Chondrocyte (in vitro differentiated cells): ENCODE data around the gene CEP97. TPM values are rescaled to one million over a fixed set of nuclear protein-coding genes. Genes with fewer than 3 reads are reported as not detected.
"Not testable (repeated sequence)": the region's sequence is repeated elsewhere in the genome, so short reads cannot be mapped to it uniquely, and the experiment has no call there.

ENCODE experiments used
- DNase-seq: peaks from one replicate; pipeline ENCODE4 v3.0.0; 2021; ENCODE audit warnings: mixed read lengths, low spot score
- H3K27ac Mint-ChIP-seq: one replicate; pipeline ENCODE4 v1.8.0; 2021; ENCODE audit warnings: mild to moderate bottlenecking, moderate library complexity, mixed read lengths; ENCODE audit not compliant: unreplicated experiment
- H3K27me3 Mint-ChIP-seq: 2 replicates; pipeline ENCODE4 v1.8.0; 2021; ENCODE audit warnings: low read depth, mixed read lengths
- H3K36me3 Mint-ChIP-seq: 2 replicates; pipeline ENCODE4 v1.8.0; 2021; ENCODE audit warnings: low read depth, mixed read lengths
- H3K4me1 Mint-ChIP-seq: 2 replicates; pipeline ENCODE4 v1.8.0; 2021; ENCODE audit warnings: low read depth, mild to moderate bottlenecking, mixed read lengths
- H3K4me3 Mint-ChIP-seq: one replicate; pipeline ENCODE4 v1.8.0; 2021; ENCODE audit warnings: mild to moderate bottlenecking, moderate library complexity, mixed read lengths; ENCODE audit not compliant: unreplicated experiment
- H3K9me3 Mint-ChIP-seq: 2 replicates; pipeline ENCODE4 v1.8.0; 2021; ENCODE audit warnings: low read depth, mixed read lengths
- CTCF ChIP-seq: fragments of 200-600 bp; sonication (generic); IDR thresholded peaks from 2 replicates; pipeline ENCODE4 v1.5.0; 2021; ENCODE audit warnings: antibody characterized with exemption, mild to moderate bottlenecking, moderate library complexity
- total RNA-seq: library from RNA; stranded (reverse); gene quantifications from 3 replicates; pipeline ENCODE4 v1.2.1, GENCODE V29; 2021

The CEP97 gene
- total RNA-seq, 1 donor from 2014 or later = 11.8 TPM

DNA sequence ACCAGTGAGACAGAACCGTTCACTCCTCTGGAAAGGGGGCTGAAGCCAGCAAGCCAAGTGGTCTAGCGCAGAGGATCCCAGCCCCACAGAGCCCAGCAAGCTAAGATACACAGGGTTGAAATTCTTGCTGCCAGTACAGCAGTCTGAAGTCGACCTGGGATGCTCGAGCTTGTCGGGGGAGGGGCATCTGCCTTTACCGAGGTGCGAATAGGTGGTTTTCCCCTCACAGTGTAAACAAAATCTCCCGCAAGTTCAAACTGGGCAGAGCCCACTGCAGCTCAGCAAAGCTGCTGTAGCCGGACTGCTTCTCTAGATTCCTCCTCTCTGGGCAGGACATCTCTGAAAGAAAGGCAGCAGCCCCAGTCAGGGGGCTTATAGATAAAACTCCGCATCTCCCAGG, 11.4 kb downstream of the CEP97 start:
- no peak for DNase-seq
- H3K9me3 Mint-ChIP-seq = peaks cover 25% of the 10 kb centered on the region
- no peaks in the 10 kb centered on the region for H3K4me1 Mint-ChIP-seq
- no peak overlapping the region for H3K27ac Mint-ChIP-seq
- no peak overlapping the region for H3K4me3 Mint-ChIP-seq
- no peak for TF ChIP-seq CTCF
- H3K36me3 Mint-ChIP-seq = peaks cover 56% of the 10 kb centered on the region
- no peaks in the 10 kb centered on the region for H3K27me3 Mint-ChIP-seq

DNA sequence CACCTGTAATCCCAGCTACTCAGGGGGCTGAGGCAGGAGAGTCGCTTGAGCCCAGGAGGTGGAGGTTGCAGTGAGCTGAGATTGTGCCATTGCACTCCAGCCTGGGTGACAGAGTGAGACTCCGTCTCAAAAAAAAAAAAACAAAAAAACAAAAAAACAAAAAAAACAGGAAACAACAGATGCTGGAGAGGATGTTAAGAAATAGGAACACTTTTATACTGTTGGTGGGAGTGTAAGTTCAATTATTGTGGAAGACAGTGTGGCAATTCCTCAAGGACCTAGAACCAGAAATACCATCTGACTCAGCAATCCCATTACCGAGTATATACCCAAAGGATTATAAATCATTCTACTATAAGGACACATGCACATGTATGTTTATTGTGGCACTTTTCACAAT, 17.5 kb downstream of the CEP97 start:
- H3K27me3 Mint-ChIP-seq, H3K4me3 Mint-ChIP-seq, H3K27ac Mint-ChIP-seq, H3K4me1 Mint-ChIP-seq, DNase-seq: not testable (repeated sequence)
- Mint-ChIP-seq H3K36me3 (peaks cover 25% of the 10 kb centered on the region), H3K9me3 (peaks cover 22% of the 10 kb centered on the region)

- Mint-ChIP-seq H3K4me1 (no peaks in the 10 kb centered on the region), H3K36me3 (peaks cover 9% of the 10 kb centered on the region), H3K27me3 (no peaks in the 10 kb centered on the region), H3K27ac (no peak overlapping the region), H3K9me3 (no peaks in the 10 kb centered on the region), H3K4me3 (no peak overlapping the region)
- TF ChIP-seq CTCF = no peak
- no peak for DNase-seq
Observed at GRCh38 chr3:101744811-101745210, 20.4 kb downstream of the CEP97 start.

- not testable (repeated sequence) for H3K27ac Mint-ChIP-seq, H3K9me3 Mint-ChIP-seq, DNase-seq, H3K4me3 Mint-ChIP-seq, H3K4me1 Mint-ChIP-seq, H3K27me3 Mint-ChIP-seq
- peaks cover 12% of the 10 kb centered on the region for H3K36me3 Mint-ChIP-seq
Observed at GRCh38 chr3:101745934-101746333, 21.5 kb downstream of the CEP97 start.

DNA sequence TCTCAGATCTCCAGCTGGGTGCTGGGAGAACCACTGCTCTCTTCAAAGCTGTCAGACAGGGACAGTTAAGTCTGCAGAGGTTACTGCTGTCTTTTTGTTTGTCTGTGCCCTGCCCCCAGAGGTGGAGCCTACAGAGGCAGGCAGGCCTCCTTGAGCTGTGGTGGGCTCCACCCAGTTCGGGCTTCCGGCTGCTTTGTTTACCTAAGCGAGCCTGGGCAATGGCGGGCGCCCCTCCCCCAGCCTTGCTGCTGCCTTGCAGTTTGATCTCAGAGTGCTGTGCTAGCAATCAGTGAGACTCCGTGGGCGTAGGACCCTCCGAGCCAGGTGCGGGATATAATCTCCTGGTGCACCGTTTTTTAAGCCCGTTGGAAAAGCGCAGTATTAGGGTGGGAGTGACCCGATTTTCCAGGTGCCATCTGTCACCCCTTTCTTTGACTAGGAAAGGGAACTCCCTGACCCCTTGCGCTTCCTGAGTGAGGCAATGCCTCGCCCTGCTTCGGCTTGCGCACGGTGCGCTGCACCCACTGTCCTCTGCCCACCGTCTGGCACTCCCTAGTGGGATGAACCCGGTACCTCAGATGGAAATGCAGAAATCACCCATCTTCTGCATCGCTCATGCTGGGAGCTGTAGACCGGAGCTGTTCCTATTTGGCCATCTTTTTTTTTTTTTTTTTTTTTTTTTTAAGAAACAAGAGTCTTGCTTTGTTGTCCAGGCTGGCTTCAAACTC, 29.1 kb downstream of the CEP97 start:
- Mint-ChIP-seq H3K36me3 (peaks cover 33% of the 10 kb centered on the region), H3K9me3 (peaks cover 14% of the 10 kb centered on the region)
- H3K27me3 Mint-ChIP-seq, H3K4me1 Mint-ChIP-seq, DNase-seq, H3K4me3 Mint-ChIP-seq, H3K27ac Mint-ChIP-seq: not testable (repeated sequence)

DNA sequence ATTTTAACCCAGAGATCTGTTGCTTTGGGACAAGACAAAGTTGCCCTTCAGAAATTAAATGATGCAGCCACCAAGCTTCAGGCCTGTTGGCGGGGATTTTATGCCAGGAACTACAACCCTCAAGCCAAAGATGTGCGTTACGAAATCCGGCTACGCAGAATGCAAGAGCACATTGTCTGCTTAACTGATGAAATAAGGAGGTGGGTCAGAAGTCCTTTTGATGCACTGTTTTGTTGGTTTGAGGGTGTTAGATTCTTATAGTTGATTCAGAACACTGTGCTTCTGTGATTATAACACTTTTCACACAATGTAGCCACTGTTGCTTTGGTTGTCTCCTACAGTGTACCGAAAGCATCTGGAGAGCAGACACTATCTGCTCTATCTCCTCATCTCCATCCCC, 33.8 kb downstream of the CEP97 start:
- H3K27me3 Mint-ChIP-seq = no peaks in the 10 kb centered on the region
- no peaks in the 10 kb centered on the region for H3K9me3 Mint-ChIP-seq
- no peaks in the 10 kb centered on the region for H3K4me1 Mint-ChIP-seq
- peaks cover 37% of the 10 kb centered on the region for H3K36me3 Mint-ChIP-seq
- TF ChIP-seq CTCF = no peak
- no peak for DNase-seq
- no peak overlapping the region for H3K27ac Mint-ChIP-seq
- H3K4me3 Mint-ChIP-seq = no peak overlapping the region

GRCh38 chr3:101762041-101762646, 37.7 kb downstream of the CEP97 start:
- no peaks in the 10 kb centered on the region for H3K9me3 Mint-ChIP-seq
- H3K27ac Mint-ChIP-seq = no peak overlapping the region
- H3K27me3 Mint-ChIP-seq = no peaks in the 10 kb centered on the region
- H3K4me3 Mint-ChIP-seq = no peak overlapping the region
- no peak for DNase-seq
- H3K4me1 Mint-ChIP-seq = no peaks in the 10 kb centered on the region
- no peak for TF ChIP-seq CTCF
- peaks cover 31% of the 10 kb centered on the region for H3K36me3 Mint-ChIP-seq

GRCh38 chr3:101777745-101778281, 53.4 kb downstream of the CEP97 start:
- not testable (repeated sequence) for H3K27ac Mint-ChIP-seq, H3K27me3 Mint-ChIP-seq, DNase-seq, H3K4me3 Mint-ChIP-seq, H3K36me3 Mint-ChIP-seq, H3K9me3 Mint-ChIP-seq
- peaks cover 30% of the 10 kb centered on the region for H3K4me1 Mint-ChIP-seq
